ENCODE data around the gene CMC2. TPM values are rescaled to one million over a fixed set of nuclear protein-coding genes. Genes with fewer than 3 reads are reported as not detected.

The CMC2 gene
- total RNA-seq, 2 experiments from 2014 or later = 93.3 to 136 TPM

- H3K9me3 Mint-ChIP-seq (ENCODE audit: low read depth) = no peaks in the 10 kb centered on the region
- no peak overlapping the region for H3K27ac Mint-ChIP-seq
- DNase-seq (no peak), ATAC-seq (no peak)
- H3K27me3 Mint-ChIP-seq = peaks cover 13% of the 10 kb centered on the region
- H3K4me1 Mint-ChIP-seq = peaks cover 3% of the 10 kb centered on the region
- CTCF ChIA-PET = interaction anchor here (0.6 to 1.3 kb wide), 3 partner anchors 9 to 820 kb away, joined by 3 to 6 read pairs (median 3); no protein-coding TSS in a partner anchor
- no peaks in the 10 kb centered on the region for H3K36me3 Mint-ChIP-seq
- H3K4me3 Mint-ChIP-seq = no peak overlapping the region
These were observed 57.7 kb downstream of the CMC2 start for GRCh38 chr16:80948886-80949493.

DNA sequence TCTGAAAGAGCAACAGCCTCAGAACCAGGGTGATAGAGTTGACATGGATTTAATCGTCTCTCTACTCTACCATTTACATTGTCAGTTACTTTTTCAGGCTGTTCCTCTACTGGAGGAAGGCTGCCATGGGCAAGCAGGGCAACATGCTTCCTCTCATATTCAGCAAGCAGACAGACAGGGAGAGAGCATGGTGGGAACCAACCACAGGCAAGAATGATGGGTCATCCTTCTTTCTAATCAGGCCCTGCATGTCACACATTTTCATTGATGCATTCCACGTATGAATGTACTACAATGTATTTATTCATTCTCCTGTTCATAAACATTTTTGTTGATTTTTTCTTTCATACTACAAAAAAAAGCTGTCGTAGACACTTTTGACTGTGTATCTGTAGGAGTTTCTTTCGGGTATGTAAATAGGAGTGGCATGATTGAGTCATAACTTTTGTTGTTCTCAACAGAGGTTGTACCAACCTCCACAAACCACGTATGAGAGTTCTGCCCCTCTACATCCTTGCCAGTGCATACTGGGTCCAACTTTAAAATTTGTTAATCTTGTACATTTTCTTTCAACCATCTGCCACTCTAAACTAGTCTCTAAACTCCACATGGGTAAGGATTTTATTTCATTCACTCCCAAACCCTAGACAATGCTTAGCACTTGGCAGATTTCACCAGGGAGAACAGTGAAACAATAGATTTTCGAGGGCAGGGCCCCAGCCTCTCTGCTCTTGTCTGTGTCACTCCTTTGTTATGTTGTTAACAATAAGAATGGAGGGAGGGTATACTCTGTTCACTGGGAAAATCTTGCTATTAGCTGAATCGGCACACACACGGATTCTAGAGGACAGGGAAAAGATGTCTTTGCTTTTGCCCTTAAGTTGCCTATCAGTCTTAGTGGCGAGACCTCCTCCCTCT lies 58.7 kb downstream of the CMC2 start:
- Mint-ChIP-seq H3K4me3 (no peak overlapping the region), H3K36me3 (no peaks in the 10 kb centered on the region), H3K27ac (no peak overlapping the region), H3K27me3 (peaks cover 13% of the 10 kb centered on the region), H3K9me3 (ENCODE audit: low read depth) (no peaks in the 10 kb centered on the region), H3K4me1 (peaks cover 3% of the 10 kb centered on the region)
- DNase-seq (no peak), ATAC-seq (no peak)
- CTCF ChIA-PET = interaction anchor here (0.6 to 1.3 kb wide), 3 partner anchors 8 to 821 kb away, joined by 3 to 6 read pairs (median 3); no protein-coding TSS in a partner anchor

- H3K27ac Mint-ChIP-seq = no peak overlapping the region
These were observed 59.4 kb downstream of the CMC2 start for GRCh38 chr16:80947239-80947638.

DNA sequence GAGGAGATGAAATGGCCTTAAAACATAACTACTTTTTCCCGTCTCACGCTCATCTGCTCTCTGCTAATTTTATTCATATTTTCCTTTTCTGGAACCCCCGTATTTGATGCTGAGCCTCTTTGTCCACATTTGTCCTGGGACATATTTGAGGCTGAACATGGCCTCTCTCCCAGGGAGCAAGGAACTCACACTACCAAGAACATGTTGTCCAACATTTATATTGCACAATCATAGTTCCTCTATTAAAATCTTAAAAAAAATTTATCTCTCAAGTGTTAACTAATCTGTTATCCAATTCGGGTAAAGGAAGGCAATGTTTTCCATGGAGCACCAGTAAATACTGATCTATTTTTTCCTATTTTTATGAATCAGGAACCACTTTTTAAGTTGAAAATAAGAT lies 60.2 kb downstream of the CMC2 start:
- CTCF ChIA-PET = no interaction called here
- no peaks in the 10 kb centered on the region for H3K9me3 Mint-ChIP-seq (ENCODE audit: low read depth)
- ATAC-seq (no peak), DNase-seq (no peak)
- peaks cover 3% of the 10 kb centered on the region for H3K4me1 Mint-ChIP-seq
- no peaks in the 10 kb centered on the region for H3K36me3 Mint-ChIP-seq
- H3K27me3 Mint-ChIP-seq = peaks cover 13% of the 10 kb centered on the region
- no peak overlapping the region for H3K4me3 Mint-ChIP-seq
- H3K27ac Mint-ChIP-seq = no peak overlapping the region

More at GRCh38 chr16:80947239-80947638, 59.4 kb downstream of the CMC2 start:
- DNase-seq = no peak
- H3K4me1 Mint-ChIP-seq = peaks cover 3% of the 10 kb centered on the region
- H3K4me3 Mint-ChIP-seq = no peak overlapping the region
- no peaks in the 10 kb centered on the region for H3K9me3 Mint-ChIP-seq (ENCODE audit: low read depth)
- H3K36me3 Mint-ChIP-seq = no peaks in the 10 kb centered on the region
- ATAC-seq = no peak
- H3K27me3 Mint-ChIP-seq = peaks cover 13% of the 10 kb centered on the region
- CTCF ChIA-PET = no interaction called here

DNA sequence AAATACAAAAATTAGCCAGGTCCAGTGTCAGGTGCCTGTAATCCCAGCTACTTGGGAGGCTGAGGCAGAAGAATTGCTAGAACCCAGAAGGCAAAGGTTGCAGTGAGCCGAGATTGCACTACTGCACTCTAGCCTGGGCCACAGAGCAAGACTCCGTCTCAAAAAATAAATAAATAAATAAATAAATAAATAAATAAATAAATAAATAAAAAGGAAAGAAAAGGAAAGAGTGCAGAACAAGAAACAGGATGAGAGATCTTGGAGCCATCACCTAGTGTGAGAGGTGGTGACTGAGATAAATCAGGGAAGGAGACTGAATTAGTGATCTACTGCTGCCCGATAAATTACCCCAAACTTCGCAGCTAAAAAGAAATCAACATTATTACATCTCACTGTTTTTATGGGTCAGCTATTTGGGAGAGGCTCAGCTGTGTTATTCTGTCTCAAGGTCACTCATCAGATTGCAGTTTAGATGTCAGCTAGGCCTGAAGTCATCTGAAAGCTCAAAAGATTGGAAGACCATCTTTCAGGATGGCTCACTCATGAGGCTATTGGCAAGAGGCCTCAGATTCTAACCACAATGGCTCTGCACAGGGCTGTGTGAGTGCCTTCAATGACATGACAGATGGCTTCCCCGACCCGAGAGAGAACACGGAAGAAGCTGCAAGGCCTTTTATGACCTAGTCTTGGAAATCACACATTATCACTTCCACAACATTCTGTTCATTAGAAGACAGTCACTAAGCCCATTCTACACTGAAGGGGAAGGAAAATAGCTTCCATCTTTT lies 66.4 kb downstream of the CMC2 start:
- Mint-ChIP-seq H3K36me3 (no peaks in the 10 kb centered on the region), H3K4me3 (no peak overlapping the region), H3K4me1 (no peaks in the 10 kb centered on the region), H3K27ac (no peak overlapping the region), H3K27me3 (peaks cover 3% of the 10 kb centered on the region), H3K9me3 (ENCODE audit: low read depth) (no peaks in the 10 kb centered on the region)
- DNase-seq = no peak
- ATAC-seq = no peak
- CTCF ChIA-PET = interaction anchor here (1.1 to 1.6 kb wide), 2 partner anchors 8 to 16 kb away, joined by 3 to 7 read pairs; no protein-coding TSS in a partner anchor

DNA sequence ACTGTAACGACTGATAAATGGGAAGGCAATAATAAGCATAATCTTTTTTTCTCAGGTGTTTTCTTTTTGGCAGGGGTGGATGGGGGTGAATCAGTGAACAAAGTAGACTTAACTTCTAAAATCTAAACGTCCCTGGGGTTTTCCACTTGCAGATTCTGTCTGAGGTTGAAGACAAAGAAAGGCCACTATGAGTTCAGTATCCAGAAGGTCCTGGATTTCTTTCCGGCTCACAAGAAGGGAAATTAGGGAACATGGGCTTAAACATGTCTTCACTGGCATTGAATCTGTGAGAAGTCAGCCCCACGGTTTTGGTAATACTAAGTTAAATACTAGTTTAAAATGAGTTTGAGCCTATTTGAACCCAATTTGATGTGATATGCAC lies 67.8 kb downstream of the CMC2 start:
- Mint-ChIP-seq H3K4me3 (no peak overlapping the region), H3K36me3 (no peaks in the 10 kb centered on the region), H3K27me3 (peaks cover 14% of the 10 kb centered on the region), H3K9me3 (ENCODE audit: low read depth) (no peaks in the 10 kb centered on the region), H3K4me1 (no peaks in the 10 kb centered on the region), H3K27ac (no peak overlapping the region)
- DNase-seq = no peak
- CTCF ChIA-PET = interaction anchor here (1.1 kb wide), 1 partner anchor 10 kb away, joined by 3 read pairs; no protein-coding TSS in a partner anchor
- no peak for ATAC-seq

GRCh38 chr16:80938004-80938878 lies 68.4 kb downstream of the CMC2 start:
- Mint-ChIP-seq H3K9me3 (ENCODE audit: low read depth) (no peaks in the 10 kb centered on the region), H3K36me3 (no peaks in the 10 kb centered on the region), H3K27me3 (peaks cover 20% of the 10 kb centered on the region), H3K27ac (no peak overlapping the region), H3K4me1 (no peaks in the 10 kb centered on the region), H3K4me3 (no peak overlapping the region)
- CTCF ChIA-PET = no interaction called here
- DNase-seq = no peak
- no peak for ATAC-seq

GRCh38 chr16:80936410-80936809 lies 70.3 kb downstream of the CMC2 start:
- CTCF ChIA-PET = no interaction called here
- no peak overlapping the region for H3K27ac Mint-ChIP-seq
- no peaks in the 10 kb centered on the region for H3K9me3 Mint-ChIP-seq (ENCODE audit: low read depth)
- ATAC-seq (no peak), DNase-seq (peak; percentile 14)
- H3K27me3 Mint-ChIP-seq = peaks cover 32% of the 10 kb centered on the region
- H3K4me3 Mint-ChIP-seq = no peak overlapping the region
- no peaks in the 10 kb centered on the region for H3K36me3 Mint-ChIP-seq
- peaks cover 6% of the 10 kb centered on the region for H3K4me1 Mint-ChIP-seq

DNA sequence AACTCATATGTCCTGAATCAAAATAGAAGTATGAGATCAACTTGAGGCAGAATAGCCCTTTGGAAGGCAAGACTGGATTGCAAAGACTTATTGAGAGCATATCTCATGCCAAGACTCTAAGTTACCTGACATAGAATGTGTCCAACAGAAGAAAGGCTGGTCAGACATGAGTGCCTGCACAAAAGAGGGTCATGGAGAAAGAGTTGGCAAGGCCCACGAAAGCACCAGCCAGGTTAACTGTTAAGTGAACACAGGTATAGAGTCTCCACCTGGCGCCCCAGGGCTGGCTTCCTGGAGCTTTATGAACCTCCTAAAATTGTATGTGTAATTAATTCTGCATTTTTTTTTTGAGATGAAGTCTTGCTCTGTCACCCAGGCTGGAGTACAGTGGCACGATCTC lies 71.0 kb downstream of the CMC2 start:
- no peak overlapping the region for H3K27ac Mint-ChIP-seq

DNA sequence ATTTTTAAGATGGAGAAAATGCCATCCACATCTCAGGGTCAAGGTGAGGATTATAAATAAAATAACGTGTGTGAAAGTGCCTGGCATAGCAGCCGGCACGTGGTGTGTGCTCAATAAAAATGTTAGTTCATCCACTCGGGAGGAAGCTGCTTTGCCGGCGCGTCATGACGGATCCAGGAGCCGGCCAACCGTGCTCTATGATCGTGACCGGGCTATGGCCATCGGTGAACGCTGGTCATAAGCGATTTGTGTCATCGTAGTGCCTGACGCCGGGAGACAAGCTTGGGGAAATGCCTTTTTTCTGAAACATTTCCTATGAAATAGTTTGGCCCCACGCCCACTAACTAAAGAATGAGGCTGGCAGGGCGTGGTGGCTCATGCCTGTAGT lies 74.0 kb downstream of the CMC2 start:
- CTCF ChIA-PET = interaction anchor here (1.2 kb wide), 1 partner anchor 8 kb away, joined by 4 read pairs; no protein-coding TSS in a partner anchor
- ATAC-seq (no peak), DNase-seq (no peak)
- Mint-ChIP-seq H3K27ac (no peak overlapping the region), H3K4me3 (peak overlapping the region; percentile 30), H3K4me1 (peaks cover 8% of the 10 kb centered on the region), H3K27me3 (peaks cover 46% of the 10 kb centered on the region), H3K9me3 (ENCODE audit: low read depth) (no peaks in the 10 kb centered on the region), H3K36me3 (no peaks in the 10 kb centered on the region)

More for the DNA sequence above, 71.0 kb downstream of the CMC2 start:
- peak; percentile 3 for DNase-seq
- CTCF ChIA-PET = no interaction called here
- H3K4me3 Mint-ChIP-seq = no peak overlapping the region
- H3K4me1 Mint-ChIP-seq = peaks cover 8% of the 10 kb centered on the region
- ATAC-seq = no peak
- no peaks in the 10 kb centered on the region for H3K9me3 Mint-ChIP-seq (ENCODE audit: low read depth)
- H3K36me3 Mint-ChIP-seq = no peaks in the 10 kb centered on the region
- H3K27me3 Mint-ChIP-seq = peaks cover 38% of the 10 kb centered on the region

DNA sequence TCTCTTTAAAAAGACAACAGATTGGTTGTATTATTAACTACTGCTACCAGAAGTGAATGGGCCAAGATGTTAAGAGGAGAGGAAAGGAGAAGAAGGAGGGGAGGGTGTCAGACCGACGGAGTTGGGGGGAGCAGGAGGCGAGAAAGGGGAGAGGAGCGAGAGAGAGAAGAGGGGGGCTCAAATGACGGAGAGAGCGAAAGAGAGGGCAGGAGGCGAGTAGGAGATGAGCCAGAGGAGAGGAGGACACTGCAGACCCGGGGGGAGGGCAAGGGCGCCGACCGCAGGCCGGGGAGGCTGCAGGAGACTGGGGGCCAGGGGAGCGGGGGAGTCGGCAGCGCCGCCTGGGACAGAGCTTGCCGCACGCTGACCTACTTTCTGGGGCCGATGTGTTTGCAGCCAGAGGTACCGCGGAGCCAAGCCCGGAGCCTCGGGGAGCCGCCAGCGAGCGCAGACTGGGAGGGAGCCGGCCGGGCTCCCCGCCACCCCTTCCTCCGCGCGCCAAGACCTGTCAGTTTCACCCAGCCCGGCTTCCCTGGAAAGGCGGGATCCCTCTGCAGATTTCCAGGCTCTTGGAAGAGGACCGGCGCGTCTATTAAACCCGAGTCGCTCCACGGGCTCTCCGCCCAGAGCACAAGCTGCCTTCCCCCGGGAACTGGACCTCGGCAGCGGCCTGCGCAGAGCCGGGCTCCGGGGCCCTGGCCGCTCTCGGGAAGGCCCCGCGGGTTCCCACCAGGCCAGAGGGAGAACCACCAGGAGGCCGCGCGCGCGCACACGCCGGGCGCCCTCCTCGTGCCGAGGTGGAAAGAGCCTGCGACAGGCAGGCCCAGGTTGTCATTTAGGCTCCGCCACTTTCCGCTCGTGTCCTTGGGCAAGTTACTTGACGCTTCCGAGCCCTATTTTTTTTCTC lies 74.6 kb downstream of the CMC2 start:
- CTCF ChIA-PET = interaction anchor here (1.2 kb wide), 1 partner anchor 8 kb away, joined by 4 read pairs; no protein-coding TSS in a partner anchor
- no peak overlapping the region for H3K27ac Mint-ChIP-seq
- no peaks in the 10 kb centered on the region for H3K36me3 Mint-ChIP-seq
- peak; percentile 60 for ATAC-seq
- H3K9me3 Mint-ChIP-seq (ENCODE audit: low read depth) = no peaks in the 10 kb centered on the region
- H3K4me1 Mint-ChIP-seq = peaks cover 8% of the 10 kb centered on the region
- H3K4me3 Mint-ChIP-seq = peak overlapping the region; percentile 30
- no peak for DNase-seq
- H3K27me3 Mint-ChIP-seq = peaks cover 46% of the 10 kb centered on the region
